Kidney (tissue), 14 donors: ENCODE data around the gene GPRASP2. TPM values are rescaled to one million over a fixed set of nuclear protein-coding genes. Genes with fewer than 3 reads are reported as not detected.
"Not testable (repeated sequence)": the region's sequence is repeated elsewhere in the genome, so short reads cannot be mapped to it uniquely, and the experiment has no call there.

ENCODE experiments used
- DNase-seq, 5 donors: peaks; one replicate each; pipeline ENCODE4 v3.0.0-alpha.2; 2013 to 2020
- FAIRE-seq: peaks from 2 replicates; lab custom pipeline; 2012; peaks lifted over from hg19 to GRCh38; lab: Jason Lieb, UNC
- H3K27ac ChIP-seq, 2 donors: one replicate each; pipeline ENCODE4 v1.7.0; 2013; ENCODE audit warnings: low read depth in 2 of 2, low read length in 2 of 2, inconsistent platforms in 1 of 2
- H3K27me3 ChIP-seq: one replicate; pipeline ENCODE4 v1.7.1; 2013; ENCODE audit warnings: low read length, inconsistent platforms; ENCODE audit not compliant: control insufficient read depth, insufficient read depth
- H3K36me3 ChIP-seq, 3 donors: one replicate each; pipeline versions ENCODE4 v1.7.0 to v1.7.1; 2013; ENCODE audit warnings: low read length in 3 of 3, control low read depth in 1 of 3, inconsistent platforms in 1 of 3; ENCODE audit not compliant: insufficient read depth in 3 of 3, control insufficient read depth in 2 of 3
- H3K4me1 ChIP-seq, 3 donors: one replicate each; pipeline versions ENCODE4 v1.7.0 to v1.7.1; 2013; ENCODE audit warnings: low read length in 3 of 3, inconsistent platforms in 1 of 3, low read depth in 1 of 3; ENCODE audit not compliant: control insufficient read depth in 2 of 3, insufficient read depth in 2 of 3
- H3K4me3 ChIP-seq, 3 donors: one replicate each; pipeline versions ENCODE4 v1.7.0 to v1.8.1; 2013; ENCODE audit warnings: low read length in 3 of 3, control low read depth in 1 of 3, inconsistent platforms in 1 of 3
- H3K9ac ChIP-seq, 3 donors: one replicate each; pipeline versions ENCODE4 v1.7.0 to v1.7.1; 2013; ENCODE audit warnings: low read length in 3 of 3, control low read depth in 1 of 3, inconsistent platforms in 1 of 3
- H3K9me3 ChIP-seq, 3 donors: one replicate each; pipeline versions ENCODE4 v1.7.0 to v1.7.1; 2013; ENCODE audit warnings: low read length in 3 of 3, control low read depth in 1 of 3, inconsistent platforms in 1 of 3; ENCODE audit not compliant: control insufficient read depth in 2 of 3, insufficient read depth in 1 of 3
- CTCF ChIP-seq: IDR thresholded peaks from 3 replicates; pipeline ENCODE4 v1.5.1; 2012; ENCODE audit warnings: mild to moderate bottlenecking, moderate library complexity, borderline replicate concordance; ENCODE audit not compliant: insufficient read depth; ENCODE audit errors: extremely low read depth
- intact Hi-C: fragments of 100-400 bp; cut with DNase I; formaldehyde crosslinking; loops from one replicate; pipeline ENCODE4 v1.11.1; 2022
- polyA plus RNA-seq: library from polyadenylated mRNA; stranded (reverse); fragments of 350-450 nt; fragmentation: Illumina TruSeq; extraction: RNeasy Lipid Tissue Mini Kit (QIAGEN cat#74804); gene quantifications from one replicate; pipeline ENCODE4 v1.2.3, GENCODE V29; 2014; ENCODE audit warnings: low read depth, low replicate concordance; ENCODE audit not compliant: insufficient read depth
- total RNA-seq: library from RNA; stranded (reverse); fragmentation: NEBNext Ultra II Directional; extraction: Animal tissue kit (Norgen Biotek cat#: 25700); gene quantifications from one replicate; pipeline ENCODE4 v1.2.1, GENCODE V29; 2021
- donor health status: control.
- donor health status: control.
- donor health status: control.
- donor health status: control.
- donor health status: control.
- donor health status: DM: yes; HTN: yes; CAD: no.
- donor health status: Normal renal cell carcinoma (clear cell type).

Gene GPRASP2
- total and polyA plus RNA-seq, 2 donors from 2014 or later: 11.4 to 12.4 TPM

DNA sequence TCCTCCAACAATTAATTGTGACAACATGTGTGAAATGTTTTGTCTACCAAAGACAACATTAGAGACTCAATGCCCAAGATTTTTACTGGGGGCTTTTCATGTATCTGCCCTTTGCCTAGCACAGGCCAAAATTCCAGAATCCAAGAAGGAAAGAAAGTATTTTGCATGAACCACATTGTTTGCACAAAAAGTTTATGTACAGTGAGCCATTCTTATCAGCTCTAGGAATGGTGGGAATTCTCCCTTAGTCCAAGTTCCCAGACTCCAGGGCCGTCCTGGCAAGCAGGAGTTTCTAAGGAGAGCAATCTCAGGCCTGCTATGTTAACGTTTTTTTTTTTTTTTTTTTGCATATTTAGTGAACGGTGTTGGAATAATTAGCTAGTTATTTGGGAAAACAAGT lies 39.4 kb upstream of the GPRASP2 start:
- DNase-seq: no peak

GRCh38 chrX:102677479-102677878 lies 34.8 kb upstream of the GPRASP2 start:
- H3K36me3 ChIP-seq, DNase-seq, H3K4me3 ChIP-seq, H3K27ac ChIP-seq, intact Hi-C loops, H3K9me3 ChIP-seq, FAIRE-seq, H3K9ac ChIP-seq, H3K4me1 ChIP-seq, H3K27me3 ChIP-seq: not testable (repeated sequence)

More for the DNA sequence above, 39.4 kb upstream of the GPRASP2 start:
- H3K9me3 ChIP-seq: no peaks in the 10 kb centered on the region
- H3K4me3 ChIP-seq: no peak overlapping the region
- no peak overlapping the region for H3K9ac ChIP-seq
- no peaks in the 10 kb centered on the region for H3K36me3 ChIP-seq
- no peaks in the 10 kb centered on the region for H3K27me3 ChIP-seq
- intact Hi-C loops: no loop called here
- H3K27ac ChIP-seq: no peak overlapping the region
- TF ChIP-seq CTCF: no peak
- H3K4me1 ChIP-seq: no peaks in the 10 kb centered on the region
- FAIRE-seq: no peak

DNA sequence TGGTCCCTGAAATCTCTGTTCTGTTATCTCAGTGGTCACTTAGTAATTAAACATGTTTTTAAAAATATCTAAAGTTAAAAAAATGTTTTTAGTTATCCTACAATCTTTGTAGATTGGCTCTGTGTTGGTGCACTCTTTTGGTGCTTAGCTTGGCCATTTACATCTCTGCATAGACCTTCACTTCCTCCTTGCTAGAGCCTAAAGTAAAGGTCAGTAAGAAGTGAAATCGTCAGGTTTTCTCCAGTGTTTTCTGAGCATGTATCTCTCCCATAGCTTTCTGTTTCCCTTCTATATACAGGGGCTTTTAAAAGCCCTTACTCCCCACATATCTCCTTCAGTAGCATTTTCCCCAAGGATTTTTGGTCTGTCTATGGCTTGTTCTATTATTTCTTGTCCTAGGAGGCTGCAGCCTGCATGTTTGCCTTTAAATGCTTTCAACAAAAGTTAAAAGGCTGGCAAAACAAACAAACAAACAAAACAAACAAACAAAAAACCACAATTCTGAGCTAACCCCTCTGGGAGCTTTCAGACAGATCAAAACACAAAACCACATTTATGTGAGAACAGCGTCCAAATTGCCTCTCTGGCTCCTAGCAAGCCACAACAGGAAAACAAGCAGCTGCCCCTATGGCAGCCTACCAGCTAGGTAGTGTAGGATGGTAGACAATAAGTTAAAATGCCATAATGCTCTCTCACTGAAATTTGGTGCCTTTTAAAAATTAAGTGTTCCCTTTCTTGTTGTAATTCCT lies 27.3 kb upstream of the GPRASP2 start:
- Histone ChIP-seq H3K36me3 (no peaks in the 10 kb centered on the region), H3K9ac (no peak overlapping the region), H3K4me1 (no peaks in the 10 kb centered on the region), H3K27ac (no peak overlapping the region), H3K4me3 (no peak overlapping the region), H3K9me3 (peaks cover 0 to 7% (median 0%) of the 10 kb centered on the region in 3 donors), H3K27me3 (no peaks in the 10 kb centered on the region)
- TF ChIP-seq CTCF: no peak
- FAIRE-seq (no peak), DNase-seq (no peak)
- intact Hi-C loops: no loop called here

- FAIRE-seq (no peak), DNase-seq (no peak)
- Histone ChIP-seq H3K4me1 (no peaks in the 10 kb centered on the region), H3K9ac (no peak overlapping the region), H3K27me3 (no peaks in the 10 kb centered on the region), H3K4me3 (no peak overlapping the region), H3K36me3 (no peaks in the 10 kb centered on the region), H3K9me3 (no peaks in the 10 kb centered on the region), H3K27ac (no peak overlapping the region)
- TF ChIP-seq CTCF: no peak
- intact Hi-C loops: no loop called here
Observed at GRCh38 chrX:102694749-102695148, 17.5 kb upstream of the GPRASP2 start.
